CD4-positive, CD25-positive, alpha-beta regulatory T cell (primary cell): ENCODE results near the gene TMEM131. TPM values are rescaled to one million over a fixed set of nuclear protein-coding genes. Genes with fewer than 3 reads are reported as not detected.

Experiments
- ATAC-seq, 2 donors: fragments of 150-1000 bp; cut with Tn5 transposase; one replicate each; pipeline ENCODE4 v1.10.0; 2021; ENCODE audit warnings: low read depth in 2 of 2, moderate number of reproducible peaks in 2 of 2, moderate library complexity in 1 of 2
- DNase-seq, 3 donors: peaks; one replicate each; pipeline versions ENCODE4 v3.0.0 to v3.0.0-alpha.2; 2012 to 2022; ENCODE audit warnings: mixed read lengths in 1 of 3
- H3K27ac ChIP-seq: one replicate; pipeline ENCODE4 v1.7.0; 2013; ENCODE audit warnings: mild to moderate bottlenecking, low read length; ENCODE audit not compliant: insufficient read depth, poor library complexity, severe bottlenecking
- H3K27me3 ChIP-seq: one replicate; pipeline ENCODE4 v1.7.0; 2013; ENCODE audit warnings: low read length; ENCODE audit not compliant: control insufficient read depth, insufficient read depth
- H3K36me3 ChIP-seq: one replicate; pipeline ENCODE4 v1.7.0; 2013; ENCODE audit warnings: mild to moderate bottlenecking, low read length, moderate library complexity; ENCODE audit not compliant: control insufficient read depth, insufficient read depth
- H3K4me1 ChIP-seq: 2 replicates; pipeline ENCODE4 v1.7.0; 2013; ENCODE audit warnings: mild to moderate bottlenecking, low read length; ENCODE audit not compliant: insufficient read depth, control insufficient read depth, poor library complexity, severe bottlenecking
- H3K4me3 ChIP-seq: one replicate; pipeline ENCODE4 v1.7.0; 2013; ENCODE audit warnings: low read depth, mild to moderate bottlenecking, low read length, moderate library complexity
- H3K9me3 ChIP-seq, 2 experiments: 1 replicate in 1 of 2; 2 replicates in 1 of 2; pipeline ENCODE4 v1.7.0; 2013; ENCODE audit warnings: low read length in 2 of 2, mild to moderate bottlenecking in 1 of 2, moderate library complexity in 1 of 2; ENCODE audit not compliant: control insufficient read depth in 2 of 2
- H3K27ac Mint-ChIP-seq, 3 donors: one replicate each; pipeline ENCODE4 v1.8.0; 2020 to 2022; ENCODE audit warnings: mild to moderate bottlenecking in 3 of 3, mixed read lengths in 3 of 3, moderate library complexity in 2 of 3
- H3K27me3 Mint-ChIP-seq: one replicate; pipeline ENCODE4 v1.8.0; 2022; ENCODE audit warnings: mild to moderate bottlenecking, mixed read lengths
- H3K36me3 Mint-ChIP-seq: one replicate; pipeline ENCODE4 v1.8.0; 2020; ENCODE audit warnings: mixed read lengths
- H3K4me1 Mint-ChIP-seq, 4 donors: one replicate each; pipeline ENCODE4 v1.8.0; 2020 to 2022; ENCODE audit warnings: mixed read lengths in 4 of 4, mild to moderate bottlenecking in 1 of 4
- H3K4me3 Mint-ChIP-seq, 4 donors: one replicate each; pipeline ENCODE4 v1.8.0; 2020 to 2022; ENCODE audit warnings: mild to moderate bottlenecking in 4 of 4, mixed read lengths in 4 of 4, moderate library complexity in 3 of 4
- H3K9me3 Mint-ChIP-seq, 7 donors: one replicate each; pipeline ENCODE4 v1.8.0; 2020 to 2022; ENCODE audit warnings: mixed read lengths in 7 of 7, mild to moderate bottlenecking in 3 of 7, moderate library complexity in 2 of 7
- polyA plus RNA-seq, 4 donors: library from polyadenylated mRNA; unstranded; fragments of 300-500 nt; fragmentation: Illumina TruSeq; gene quantifications; one replicate each; pipeline ENCODE4 v1.2.3, GENCODE V29; 2021
- total RNA-seq: library from RNA; stranded (reverse); gene quantifications from one replicate; pipeline ENCODE4 v1.2.3, GENCODE V29; 2022

TMEM131 gene
- total and polyA plus RNA-seq, 5 donors from 2014 or later = 6.7 to 34.1 (median 8.0) TPM

DNA sequence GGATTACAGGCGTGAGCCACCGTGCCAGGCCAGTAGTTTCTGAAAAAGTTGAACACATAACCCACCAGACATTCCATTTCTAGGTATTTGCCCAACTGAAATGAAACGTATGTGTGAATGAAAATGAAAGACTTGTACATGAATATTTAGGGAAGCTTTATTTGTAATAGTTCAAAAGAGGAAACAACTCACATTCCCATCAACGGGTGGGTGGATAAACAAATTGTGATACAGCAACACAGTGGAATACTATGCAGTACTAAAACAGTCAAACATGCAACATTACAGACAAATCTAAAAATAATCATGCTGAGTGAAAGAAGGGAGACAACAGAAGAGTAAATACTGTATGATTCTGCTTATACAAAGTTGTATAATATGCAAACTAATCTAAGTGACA lies 46.8 kb downstream of the TMEM131 start:
- no peak overlapping the region for H3K27ac ChIP-seq
- H3K27me3 Mint-ChIP-seq = no peaks in the 10 kb centered on the region
- H3K4me3 Mint-ChIP-seq = peak overlapping the region in 1 of 4 donors; percentile 55
- H3K4me1 Mint-ChIP-seq = peaks cover 51 to 80% (median 74%) of the 10 kb centered on the region in 4 donors
- H3K9me3 Mint-ChIP-seq = peaks cover 0 to 2% (median 0%) of the 10 kb centered on the region in 7 donors
- no peak overlapping the region for H3K4me3 ChIP-seq
- H3K27me3 ChIP-seq = no peaks in the 10 kb centered on the region
- H3K4me1 ChIP-seq = peaks cover 3% of the 10 kb centered on the region
- H3K36me3 Mint-ChIP-seq = peaks cover 8% of the 10 kb centered on the region
- ATAC-seq (no peak), DNase-seq (no peak)
- H3K9me3 ChIP-seq = no peaks in the 10 kb centered on the region
- H3K36me3 ChIP-seq = no peaks in the 10 kb centered on the region
- no peak overlapping the region for H3K27ac Mint-ChIP-seq

DNA sequence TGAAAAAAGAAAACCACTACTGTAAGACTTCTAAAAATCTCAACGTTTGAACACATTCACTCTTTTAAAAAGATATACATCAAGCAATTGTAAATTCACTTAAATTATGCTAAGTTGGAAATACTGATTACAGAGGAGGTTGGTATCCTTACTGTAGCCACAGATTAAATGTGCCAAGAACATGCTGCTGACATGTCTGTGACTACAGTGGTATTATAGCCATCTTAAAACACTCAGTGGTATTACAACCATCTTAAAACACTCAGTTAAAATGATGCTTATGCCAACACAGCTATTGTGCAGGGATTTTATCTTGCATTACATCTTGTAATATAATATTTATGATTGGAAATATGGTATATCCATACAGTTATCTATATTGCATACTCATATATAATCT lies 50.0 kb downstream of the TMEM131 start:
- DNase-seq (no peak), ATAC-seq (no peak)
- Histone ChIP-seq H3K4me3 (no peak overlapping the region), H3K27ac (no peak overlapping the region), H3K9me3 (no peaks in the 10 kb centered on the region), H3K27me3 (no peaks in the 10 kb centered on the region), H3K4me1 (no peaks in the 10 kb centered on the region), H3K36me3 (no peaks in the 10 kb centered on the region)
- no peak overlapping the region for H3K4me3 Mint-ChIP-seq
- H3K27me3 Mint-ChIP-seq = no peaks in the 10 kb centered on the region
- peaks cover 39 to 67% (median 58%) of the 10 kb centered on the region in 4 donors for H3K4me1 Mint-ChIP-seq
- peaks cover 0 to 5% (median 1%) of the 10 kb centered on the region in 7 donors for H3K9me3 Mint-ChIP-seq
- no peak overlapping the region for H3K27ac Mint-ChIP-seq
- peaks cover 13% of the 10 kb centered on the region for H3K36me3 Mint-ChIP-seq

DNA sequence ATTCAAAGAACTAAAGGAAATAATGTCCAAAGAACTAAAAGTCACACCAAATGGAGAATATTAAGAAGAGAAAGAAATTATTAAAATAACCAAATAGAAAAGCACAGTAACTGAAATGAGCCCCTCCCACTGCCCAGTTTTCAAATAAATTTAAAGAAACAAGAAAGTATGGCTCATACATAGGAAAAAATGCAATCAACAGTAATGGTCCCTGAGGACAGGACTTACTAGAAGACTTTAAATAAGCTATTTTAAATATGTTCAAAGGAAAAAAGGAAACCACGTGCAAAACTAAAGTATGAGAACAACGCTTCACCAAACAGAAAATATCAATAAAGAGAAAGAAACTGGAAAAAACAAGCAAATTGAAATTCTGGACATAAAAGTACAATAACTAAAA lies 58.9 kb downstream of the TMEM131 start:
- H3K27me3 Mint-ChIP-seq = no peaks in the 10 kb centered on the region
- Histone ChIP-seq H3K27me3 (no peaks in the 10 kb centered on the region), H3K36me3 (no peaks in the 10 kb centered on the region), H3K4me3 (no peak overlapping the region), H3K9me3 (no peaks in the 10 kb centered on the region), H3K4me1 (peaks cover 7% of the 10 kb centered on the region), H3K27ac (no peak overlapping the region)
- peaks cover 0 to 15% (median 0%) of the 10 kb centered on the region in 7 donors for H3K9me3 Mint-ChIP-seq
- peaks cover 11% of the 10 kb centered on the region for H3K36me3 Mint-ChIP-seq
- peaks cover 40 to 85% (median 60%) of the 10 kb centered on the region in 4 donors for H3K4me1 Mint-ChIP-seq
- DNase-seq = no peak
- peak overlapping the region in 1 of 4 donors; percentile 44 for H3K4me3 Mint-ChIP-seq
- H3K27ac Mint-ChIP-seq = peak overlapping the region in 1 of 3 donors; percentile 15
- no peak for ATAC-seq

DNA sequence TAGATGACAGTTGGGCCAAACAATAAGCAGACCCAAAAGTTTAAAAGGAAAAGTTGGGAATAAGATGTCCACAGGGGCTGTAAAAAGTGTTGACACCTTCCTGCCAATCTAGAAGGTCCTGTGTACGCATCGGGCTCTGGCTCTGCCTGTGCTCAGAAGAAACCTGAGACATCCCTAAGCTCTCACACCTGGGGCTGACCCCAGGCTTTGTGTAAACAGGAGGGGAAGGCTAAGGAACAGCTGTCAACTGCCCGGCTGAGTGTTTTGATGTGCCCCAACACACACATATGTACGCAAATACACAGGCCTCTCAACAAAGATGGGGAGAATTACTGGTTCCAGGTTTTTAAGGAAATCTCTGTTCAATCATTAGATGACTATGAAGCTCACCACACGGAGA lies 59.5 kb downstream of the TMEM131 start:
- Mint-ChIP-seq H3K9me3 (peaks cover 0 to 9% (median 0%) of the 10 kb centered on the region in 7 donors), H3K36me3 (peaks cover 6% of the 10 kb centered on the region), H3K4me1 (peaks cover 40 to 85% (median 63%) of the 10 kb centered on the region in 4 donors), H3K4me3 (peak overlapping the region in 1 of 4 donors; percentile 25), H3K27me3 (no peaks in the 10 kb centered on the region), H3K27ac (no peak overlapping the region)
- DNase-seq (no peak), ATAC-seq (no peak)
- H3K9me3 ChIP-seq = no peaks in the 10 kb centered on the region
- no peaks in the 10 kb centered on the region for H3K36me3 ChIP-seq
- H3K27me3 ChIP-seq = no peaks in the 10 kb centered on the region
- peaks cover 7% of the 10 kb centered on the region for H3K4me1 ChIP-seq
- no peak overlapping the region for H3K4me3 ChIP-seq
- no peak overlapping the region for H3K27ac ChIP-seq

DNA sequence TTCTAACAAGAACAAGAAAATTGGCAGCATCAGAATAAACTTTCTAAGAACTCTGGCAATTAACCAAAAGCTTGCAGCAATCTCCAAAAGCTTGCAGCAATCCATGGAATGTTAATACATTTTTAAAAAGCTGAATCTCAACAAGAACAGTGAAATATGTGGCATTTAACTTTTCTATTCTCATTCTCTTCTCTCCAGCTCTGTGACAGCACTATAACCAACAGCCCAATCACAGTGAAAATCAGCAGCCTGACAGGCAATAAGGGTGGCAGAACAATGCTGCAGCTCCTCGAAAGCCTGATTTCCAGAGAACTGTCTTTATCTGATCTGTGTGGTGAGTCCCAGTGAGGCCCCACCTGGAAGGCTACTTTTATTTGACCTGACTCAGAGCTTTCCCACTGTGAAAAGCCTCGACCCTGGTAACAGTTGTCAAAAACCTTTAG lies 60.0 kb downstream of the TMEM131 start:
- Histone ChIP-seq H3K4me3 (no peak overlapping the region), H3K4me1 (peaks cover 7% of the 10 kb centered on the region), H3K27me3 (no peaks in the 10 kb centered on the region), H3K27ac (no peak overlapping the region), H3K36me3 (no peaks in the 10 kb centered on the region), H3K9me3 (no peaks in the 10 kb centered on the region)
- H3K9me3 Mint-ChIP-seq = peaks cover 0 to 9% (median 0%) of the 10 kb centered on the region in 7 donors
- no peak overlapping the region for H3K27ac Mint-ChIP-seq
- H3K27me3 Mint-ChIP-seq = no peaks in the 10 kb centered on the region
- peaks cover 6% of the 10 kb centered on the region for H3K36me3 Mint-ChIP-seq
- H3K4me1 Mint-ChIP-seq = peaks cover 40 to 89% (median 66%) of the 10 kb centered on the region in 4 donors
- ATAC-seq = no peak
- peak overlapping the region in 1 of 4 donors; percentile 25 for H3K4me3 Mint-ChIP-seq
- no peak for DNase-seq

DNA sequence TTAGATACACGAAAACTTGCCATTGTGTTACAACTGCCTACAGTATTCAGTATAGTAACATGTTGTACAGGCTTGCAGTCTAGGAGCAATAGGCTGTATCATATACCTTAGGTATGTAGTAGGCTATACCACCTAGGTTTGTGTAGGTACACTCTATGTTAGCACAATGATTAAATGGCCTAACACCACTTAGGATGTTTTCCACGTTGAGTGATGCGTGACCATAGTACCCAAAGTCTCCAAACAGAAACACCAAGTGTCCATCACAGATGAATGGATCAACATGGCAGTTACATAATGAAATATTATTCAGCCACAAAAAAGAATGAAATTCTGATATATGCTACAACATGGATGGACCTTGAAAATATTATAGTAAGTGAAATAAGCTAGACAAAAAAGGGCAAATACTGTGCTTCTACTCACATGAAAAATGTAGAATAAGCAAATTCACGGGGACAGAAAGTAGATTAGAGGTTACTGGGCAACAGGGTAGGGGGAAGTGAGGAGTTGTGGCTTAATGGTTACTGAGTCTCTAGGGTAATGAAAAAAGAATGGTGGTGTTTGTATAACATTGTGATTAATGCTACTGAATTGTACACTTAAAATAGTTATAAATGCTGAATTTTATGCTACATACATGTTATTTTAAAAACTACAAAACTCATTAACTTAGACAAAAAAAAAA lies 62.6 kb downstream of the TMEM131 start:
- no peak for DNase-seq
- Mint-ChIP-seq H3K27me3 (no peaks in the 10 kb centered on the region), H3K36me3 (no peaks in the 10 kb centered on the region), H3K4me1 (peaks cover 43 to 87% (median 71%) of the 10 kb centered on the region in 4 donors), H3K4me3 (peak overlapping the region in 1 of 4 donors; percentile 29), H3K9me3 (peaks cover 0 to 2% (median 0%) of the 10 kb centered on the region in 7 donors), H3K27ac (no peak overlapping the region)
- no peaks in the 10 kb centered on the region for H3K27me3 ChIP-seq
- H3K36me3 ChIP-seq = no peaks in the 10 kb centered on the region
- no peak for ATAC-seq
- no peak overlapping the region for H3K27ac ChIP-seq
- H3K4me3 ChIP-seq = no peak overlapping the region
- peaks cover 7% of the 10 kb centered on the region for H3K4me1 ChIP-seq
- H3K9me3 ChIP-seq = no peaks in the 10 kb centered on the region

DNA sequence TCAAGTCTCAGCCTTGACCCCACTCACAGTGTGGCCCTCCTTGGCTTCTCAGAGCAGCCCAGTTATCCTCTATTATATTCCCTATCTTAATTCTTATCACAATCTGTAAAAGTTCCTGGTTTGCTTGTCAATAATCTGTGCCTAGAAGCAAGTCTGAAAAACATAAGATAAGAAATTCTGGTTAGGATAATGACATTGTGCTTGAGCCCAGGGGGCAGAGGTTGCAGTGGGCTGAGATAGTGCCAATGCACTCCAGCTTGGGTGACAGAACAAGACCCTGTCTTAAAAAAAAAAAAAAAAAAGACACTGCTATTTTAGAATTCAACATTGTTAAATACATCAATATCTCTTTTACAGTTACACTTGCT lies 63.9 kb downstream of the TMEM131 start:
- no peak overlapping the region for H3K4me3 Mint-ChIP-seq
- Histone ChIP-seq H3K4me1 (peaks cover 7% of the 10 kb centered on the region), H3K9me3 (no peaks in the 10 kb centered on the region)

More for the DNA sequence above, 63.9 kb downstream of the TMEM131 start:
- ATAC-seq = no peak
- Mint-ChIP-seq H3K36me3 (no peaks in the 10 kb centered on the region), H3K27ac (no peak overlapping the region), H3K4me1 (peaks cover 34 to 79% (median 69%) of the 10 kb centered on the region in 4 donors), H3K27me3 (no peaks in the 10 kb centered on the region), H3K9me3 (peaks cover 0 to 2% (median 0%) of the 10 kb centered on the region in 7 donors)
- Histone ChIP-seq H3K36me3 (no peaks in the 10 kb centered on the region), H3K27me3 (no peaks in the 10 kb centered on the region), H3K27ac (no peak overlapping the region), H3K4me3 (no peak overlapping the region)
- no peak for DNase-seq
